Measurements from ENCODE around the gene PITPNM3.

PITPNM3 gene

GRCh38 chr17:6514371-6514770 is 42.0 kb downstream of the PITPNM3 start:
- H3K4me3 ChIP-seq (ENCODE audit: low read depth in 1 of 2, low read length in 1 of 2), result no peak overlapping the region
- no peaks in the 10 kb centered on the region for H3K4me1 ChIP-seq (ENCODE audit: control insufficient read depth in 1 of 2, insufficient read depth in 1 of 2, low read depth in 1 of 2, low read length in 1 of 2)
- H3K9me3 ChIP-seq, result no peaks in the 10 kb centered on the region
- H3K27ac ChIP-seq, result no peak overlapping the region
- H3K27me3 ChIP-seq, result peaks cover 15% of the 10 kb centered on the region
- no peaks in the 10 kb centered on the region for H3K36me3 ChIP-seq
- no peak for TF ChIP-seq CTCF (IDR thresholded peaks at IDR 0.05)

GRCh38 chr17:6512552-6512951 is 43.8 kb downstream of the PITPNM3 start:
- Histone ChIP-seq H3K27ac (no peak overlapping the region), H3K9me3 (no peaks in the 10 kb centered on the region), H3K27me3 (peaks cover 15% of the 10 kb centered on the region), H3K4me3 (ENCODE audit: low read depth in 1 of 2, low read length in 1 of 2) (no peak overlapping the region), H3K36me3 (no peaks in the 10 kb centered on the region), H3K4me1 (ENCODE audit: control insufficient read depth in 1 of 2, insufficient read depth in 1 of 2, low read depth in 1 of 2, low read length in 1 of 2) (no peaks in the 10 kb centered on the region)
- no peak for TF ChIP-seq CTCF (IDR thresholded peaks at IDR 0.05)

- peaks cover 15% of the 10 kb centered on the region for H3K27me3 ChIP-seq
- no peak overlapping the region for H3K4me3 ChIP-seq (ENCODE audit: low read depth in 1 of 2, low read length in 1 of 2)
- no peaks in the 10 kb centered on the region for H3K9me3 ChIP-seq
- no peaks in the 10 kb centered on the region for H3K36me3 ChIP-seq
- no peak for TF ChIP-seq CTCF (IDR thresholded peaks at IDR 0.05)
- H3K4me1 ChIP-seq (ENCODE audit: control insufficient read depth in 1 of 2, insufficient read depth in 1 of 2, low read depth in 1 of 2, low read length in 1 of 2), result no peaks in the 10 kb centered on the region
- no peak overlapping the region for H3K27ac ChIP-seq
Observed at GRCh38 chr17:6510321-6510977, 45.9 kb downstream of the PITPNM3 start.

GRCh38 chr17:6509921-6510320 is 46.4 kb downstream of the PITPNM3 start:
- H3K27ac ChIP-seq, result no peak overlapping the region
- no peak overlapping the region for H3K4me3 ChIP-seq (ENCODE audit: low read depth in 1 of 2, low read length in 1 of 2)
- no peaks in the 10 kb centered on the region for H3K36me3 ChIP-seq
- no peaks in the 10 kb centered on the region for H3K4me1 ChIP-seq (ENCODE audit: control insufficient read depth in 1 of 2, insufficient read depth in 1 of 2, low read depth in 1 of 2, low read length in 1 of 2)
- peaks cover 15% of the 10 kb centered on the region for H3K27me3 ChIP-seq
- TF ChIP-seq CTCF (IDR thresholded peaks at IDR 0.05), result no peak
- H3K9me3 ChIP-seq, result no peaks in the 10 kb centered on the region

- peaks cover 15% of the 10 kb centered on the region for H3K27me3 ChIP-seq
- H3K4me1 ChIP-seq (ENCODE audit: control insufficient read depth in 1 of 2, insufficient read depth in 1 of 2, low read depth in 1 of 2, low read length in 1 of 2), result no peaks in the 10 kb centered on the region
- no peaks in the 10 kb centered on the region for H3K9me3 ChIP-seq
- no peak for TF ChIP-seq CTCF (IDR thresholded peaks at IDR 0.05)
- H3K36me3 ChIP-seq, result no peaks in the 10 kb centered on the region
- H3K27ac ChIP-seq, result no peak overlapping the region
- no peak overlapping the region for H3K4me3 ChIP-seq (ENCODE audit: low read depth in 1 of 2, low read length in 1 of 2)
Observed at GRCh38 chr17:6509031-6509771, 47.2 kb downstream of the PITPNM3 start.
